Motor neuron (in vitro differentiated cells): Measurements from ENCODE around the gene TCHH. TPM values are rescaled to one million over a fixed set of nuclear protein-coding genes. Genes with fewer than 3 reads are reported as not detected.
"Not testable (repeated sequence)": the region's sequence is repeated elsewhere in the genome, so short reads cannot be mapped to it uniquely, and the experiment has no call there.

Experiments used
- ATAC-seq, 8 experiments: fragments of 200-7000 bp; cut with Tn5 transposase; replicated peaks in 6 of 8; 2 replicates each; pipeline ENCODE4 v1.8.0; 2021; ENCODE audit warnings: mild to moderate bottlenecking in 8 of 8, moderate library complexity in 8 of 8
- H3K27ac ChIP-seq, 2 donors: fragments of 250-450 bp; sonication (Bioruptor Pico); 2 replicates each; pipeline ENCODE4 v1.9.0; 2021; ENCODE audit warnings: antibody characterized with exemption in 2 of 2, mild to moderate bottlenecking in 2 of 2, moderate library complexity in 1 of 2
- H3K4me1 ChIP-seq, 2 donors: fragments of 250-450 bp; sonication (Bioruptor Pico); replicated peaks in 1 of 2; 2 replicates each; pipeline ENCODE4 v1.6.1; 2021; ENCODE audit warnings: antibody characterized with exemption in 2 of 2, mild to moderate bottlenecking in 2 of 2, moderate library complexity in 1 of 2
- H3K4me3 ChIP-seq, 5 donors: fragments of 250-450 bp; sonication (Bioruptor Pico); 2 replicates each; pipeline ENCODE4 v1.9.0; 2021; ENCODE audit warnings: antibody characterized with exemption in 5 of 5, mild to moderate bottlenecking in 5 of 5, moderate library complexity in 4 of 5
- WGBS, 10 experiments: fragments of 450-650 bp; shearing (Covaris generic); methylation state at CpG; one replicate each; pipeline ENCODE4 v1.0.0; 2022; 5-methylcytosine and 5-hydroxymethylcytosine counted together
- in situ Hi-C, 9 experiments: fragments of 400-800 bp; cut with MboI; loops; one replicate each; pipeline ENCODE4 v1.15.0; 2021; ENCODE audit warnings: low sequenced_read_pairs in 9 of 9, low pct_unique_long_range_greater_than_20kb in 2 of 9; ENCODE audit not compliant: unreplicated experiment in 9 of 9
- total RNA-seq, 8 experiments: library from RNA; unstranded; fragments of 300-600 nt; gene quantifications; 2 replicates each; pipeline versions ENCODE4 v1.2.3 to v1.2.4, GENCODE V29; 2022

The TCHH gene
- total RNA-seq, 8 experiments from 2014 or later = 0.07 to 2.9 (median 0.31) TPM

DNA sequence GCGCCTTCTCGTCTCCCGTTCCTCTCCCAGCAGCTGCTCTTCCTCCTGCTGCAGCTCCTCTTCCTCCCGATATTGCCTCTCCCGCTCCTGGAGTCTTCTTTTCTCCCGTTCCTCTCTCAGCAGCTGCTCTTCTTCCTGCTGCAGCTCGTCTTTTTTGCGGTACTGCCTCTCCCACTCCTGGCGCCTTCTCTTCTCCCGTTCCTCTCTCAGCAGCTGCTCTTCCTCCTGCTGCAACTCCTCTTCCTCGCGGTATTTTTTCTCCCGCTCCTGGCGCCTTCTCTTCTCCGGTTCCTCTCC is 5.3 kb downstream of the TCHH start:
- in situ Hi-C loops = no loop called here

DNA sequence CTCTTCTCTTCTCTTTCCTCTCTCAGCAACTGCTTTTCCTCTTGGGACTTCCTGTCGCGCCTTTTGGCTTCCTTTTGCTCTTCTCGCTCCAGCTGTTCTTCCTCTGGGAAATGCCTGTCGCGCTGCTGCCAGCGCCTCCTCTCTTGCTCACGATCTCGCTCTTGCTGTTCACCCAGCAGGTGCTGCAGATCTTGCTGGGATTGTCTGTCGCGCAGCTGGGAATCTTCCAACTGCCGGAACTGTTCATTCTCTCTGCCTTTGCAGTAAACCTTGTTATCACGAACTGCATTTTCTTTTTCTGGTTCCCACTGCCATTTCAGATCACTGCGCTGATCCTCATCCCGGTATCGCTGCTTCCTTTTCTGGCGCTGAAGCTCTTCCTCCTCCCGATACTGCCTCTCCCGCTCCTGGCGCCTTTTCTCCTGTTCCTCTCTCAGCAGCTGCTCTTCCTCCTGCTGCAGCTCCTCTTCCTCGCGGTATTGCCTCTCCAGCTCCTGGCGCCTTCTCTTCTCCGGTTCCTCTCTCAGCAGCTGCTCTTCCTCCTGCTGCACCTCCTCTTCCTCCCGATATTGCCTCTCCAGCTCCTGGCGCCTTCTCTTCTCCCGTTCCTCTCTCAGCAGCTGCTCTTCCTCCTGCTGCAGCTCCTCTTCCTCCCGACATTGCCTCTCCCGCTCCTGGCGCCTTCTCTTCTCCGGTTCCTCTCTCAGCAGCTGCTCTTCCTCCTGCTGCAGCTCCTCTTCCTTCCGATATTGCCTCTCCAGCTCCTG is 5.8 kb downstream of the TCHH start:
- in situ Hi-C loops = no loop called here

More for the DNA sequence above, 5.3 kb downstream of the TCHH start:
- ATAC-seq = no peak
- peak overlapping the region; percentile 26 to 45 (median 35) for H3K4me3 ChIP-seq
- 1 to 63% (median 7%) methylated on average over 8 to 15 of the region's 15 CpGs for WGBS, 10 experiments
- no peak overlapping the region for H3K27ac ChIP-seq
- H3K4me1 ChIP-seq = peaks cover 5 to 9% of the 10 kb centered on the region in 2 donors

DNA sequence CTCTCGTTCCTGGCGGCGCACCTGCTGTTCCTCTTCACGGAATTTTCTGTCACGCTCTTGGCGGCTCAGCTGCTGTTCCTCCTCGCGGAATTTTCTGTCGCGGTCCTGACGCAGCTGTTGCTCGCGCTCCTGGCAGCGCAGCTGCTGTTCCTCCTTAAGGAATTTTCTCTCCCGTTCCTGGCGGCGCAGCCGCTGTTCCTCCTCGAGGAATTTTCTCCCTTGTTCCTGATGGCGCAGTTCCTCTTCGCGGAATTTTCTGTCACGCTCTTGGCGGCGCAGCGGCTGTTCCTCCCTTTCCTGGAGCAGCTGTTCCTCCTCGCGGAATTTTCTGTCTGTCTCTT is 6.4 kb downstream of the TCHH start:
- WGBS, 10 experiments = 4 to 65% (median 24%) methylated on average over 3 to 28 of the region's 28 CpGs
- peak overlapping the region in 2 of 5 donors; percentile 38 to 45 for H3K4me3 ChIP-seq
- H3K27ac ChIP-seq = no peak overlapping the region
- ATAC-seq = no peak
- in situ Hi-C loops = no loop called here
- H3K4me1 ChIP-seq = peaks cover 5 to 9% of the 10 kb centered on the region in 2 donors

More for the DNA sequence above, 5.8 kb downstream of the TCHH start:
- no peak overlapping the region for H3K27ac ChIP-seq
- H3K4me3 ChIP-seq = peak overlapping the region in 3 of 5 donors; percentile 30 to 45 (median 38)
- no peak for ATAC-seq
- H3K4me1 ChIP-seq = peaks cover 5 to 9% of the 10 kb centered on the region in 2 donors
- 0 to 62% (median 8%) methylated on average over 17 to 31 of the region's 31 CpGs for WGBS, 10 experiments

DNA sequence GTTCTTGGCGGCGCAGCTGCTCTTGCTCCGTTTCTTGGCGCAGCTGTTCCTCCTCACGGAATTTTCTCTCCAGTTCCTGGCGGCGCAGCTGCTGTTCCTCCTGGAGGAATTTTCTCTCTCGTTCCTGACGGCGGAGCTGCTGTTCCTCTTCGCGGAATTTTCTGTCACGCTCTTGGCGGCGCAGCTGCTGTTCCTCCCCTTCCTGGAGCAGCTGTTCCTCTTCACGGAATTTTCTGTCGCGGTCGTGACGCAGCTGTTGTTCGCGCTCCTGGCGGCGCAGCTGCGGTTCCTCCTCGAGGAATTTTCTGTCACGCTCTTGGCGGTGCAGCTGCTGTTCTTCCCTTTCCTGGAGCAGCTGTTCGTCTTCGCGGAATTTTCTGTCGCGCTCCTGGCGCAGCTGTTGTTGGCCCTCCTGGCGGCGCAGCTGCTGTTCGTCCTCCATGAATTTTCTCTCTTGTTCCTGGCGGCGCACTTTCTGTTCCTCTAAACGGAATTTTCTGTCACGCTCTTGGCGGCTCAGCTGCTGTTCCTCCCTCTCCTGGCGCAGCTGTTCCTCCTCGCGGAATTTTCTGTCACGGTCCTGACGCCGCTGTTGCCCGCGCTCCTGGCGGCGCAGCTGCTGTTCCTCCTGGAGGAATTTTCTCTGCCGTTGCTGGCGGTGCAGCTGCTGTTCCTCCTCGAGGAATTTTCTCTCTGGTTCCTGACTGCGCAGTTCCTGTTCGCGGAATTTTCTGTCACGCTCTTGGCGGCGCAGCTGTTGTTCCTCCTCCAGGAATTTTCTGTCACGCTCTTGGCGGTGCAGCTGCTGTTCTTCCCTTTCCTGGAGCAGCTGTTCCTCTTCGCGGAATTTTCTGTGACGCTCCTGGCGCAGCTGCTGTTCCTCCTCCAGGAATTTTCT is 7.0 kb downstream of the TCHH start:
- H3K4me3 ChIP-seq = peak overlapping the region in 2 of 5 donors; percentile 38 to 45
- peaks cover 5 to 9% of the 10 kb centered on the region in 2 donors for H3K4me1 ChIP-seq
- 1 to 51% (median 16%) methylated on average over 6 to 66 of the region's 67 CpGs for WGBS, 10 experiments
- in situ Hi-C loops = no loop called here
- peak in 2 of 8 experiments; percentile 26 to 36 for ATAC-seq
- H3K27ac ChIP-seq = no peak overlapping the region

DNA sequence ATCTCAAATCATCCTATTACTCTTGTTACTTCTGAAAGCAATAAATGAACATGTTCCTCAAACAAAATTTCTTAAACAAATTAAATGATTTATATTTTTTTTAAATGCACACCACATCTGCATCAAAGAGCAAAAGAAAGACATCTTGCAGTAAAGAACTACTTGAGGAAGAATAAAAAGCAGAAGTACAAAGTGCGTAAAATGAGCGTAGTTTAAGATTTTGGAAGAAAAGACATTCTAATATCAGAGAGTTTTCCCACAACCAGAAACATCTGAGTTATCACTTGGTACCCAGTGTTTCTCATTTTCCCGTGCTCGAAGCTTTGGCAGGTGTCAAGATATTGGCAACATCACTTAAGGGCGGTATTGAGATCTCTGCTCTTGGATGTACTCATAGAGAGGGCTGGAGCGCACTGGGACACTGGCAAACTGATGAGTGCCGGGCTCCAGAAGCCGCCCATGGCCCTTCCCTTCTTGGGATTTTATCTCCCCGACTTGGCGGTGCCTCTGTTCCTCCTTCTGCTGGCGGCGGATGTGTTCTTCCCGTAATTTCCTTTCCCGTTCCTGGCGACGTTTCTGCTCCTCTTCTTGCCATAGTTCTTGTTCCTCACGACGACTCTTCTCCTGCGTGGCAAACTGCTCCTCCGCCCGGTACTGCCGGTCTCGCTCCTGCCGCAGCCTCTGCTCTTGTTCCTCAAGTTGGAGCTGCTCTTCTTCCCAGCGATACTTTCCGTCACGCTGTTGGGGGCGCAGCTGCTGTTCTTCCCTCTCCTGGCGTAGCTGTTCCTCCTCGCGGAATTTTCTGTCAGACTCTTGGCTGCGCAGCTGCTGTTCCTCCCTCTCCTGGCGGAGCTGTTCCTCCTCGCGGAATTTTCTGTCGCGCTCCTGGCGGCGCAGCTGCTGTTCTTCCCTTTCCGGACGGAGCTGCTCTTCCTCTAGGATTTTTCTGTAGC is 7.9 kb downstream of the TCHH start:
- whole genome bisulfite sequencing, 10 experiments = 11 to 53% (median 30%) methylated on average over 3 to 40 of the region's 41 CpGs
- peak overlapping the region in 2 of 5 donors; percentile 38 to 45 for H3K4me3 ChIP-seq

DNA sequence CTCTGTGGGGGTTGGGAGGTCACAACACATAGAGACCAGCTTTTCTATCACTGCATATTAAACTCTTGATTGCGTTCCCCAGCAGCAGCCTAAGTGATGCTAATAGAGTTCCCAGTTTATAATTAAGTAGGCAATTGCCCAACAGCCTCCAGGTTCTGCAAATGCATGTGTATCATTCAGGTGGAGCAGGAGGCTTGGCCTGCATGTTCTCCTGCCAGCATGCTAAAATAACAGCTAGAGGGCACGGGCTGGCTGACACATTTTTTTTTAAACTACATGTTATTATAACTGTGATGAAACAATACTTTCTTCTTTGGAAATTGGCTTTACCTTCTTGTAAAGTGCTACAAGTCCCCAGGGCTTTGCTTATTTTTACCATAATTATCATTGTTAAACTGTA is 10.4 kb downstream of the TCHH start:
- ATAC-seq = no peak
- no peak overlapping the region for H3K4me3 ChIP-seq
- in situ Hi-C loops = no loop called here
- WGBS, 10 experiments = 0 to 75% (median 29%) methylated on average over 1 to 2 of the region's 2 CpGs; no CpG with 5 or more reads in 1 of the 10 experiments
- H3K27ac ChIP-seq = no peak overlapping the region
- H3K4me1 ChIP-seq = no peaks in the 10 kb centered on the region

More for the DNA sequence above, 7.9 kb downstream of the TCHH start:
- peak in 3 of 8 experiments; percentile 5 to 36 (median 26) for ATAC-seq
- in situ Hi-C loops = no loop called here
- H3K4me1 ChIP-seq = peaks cover 0 to 2% of the 10 kb centered on the region in 2 donors
- H3K27ac ChIP-seq = no peak overlapping the region

DNA sequence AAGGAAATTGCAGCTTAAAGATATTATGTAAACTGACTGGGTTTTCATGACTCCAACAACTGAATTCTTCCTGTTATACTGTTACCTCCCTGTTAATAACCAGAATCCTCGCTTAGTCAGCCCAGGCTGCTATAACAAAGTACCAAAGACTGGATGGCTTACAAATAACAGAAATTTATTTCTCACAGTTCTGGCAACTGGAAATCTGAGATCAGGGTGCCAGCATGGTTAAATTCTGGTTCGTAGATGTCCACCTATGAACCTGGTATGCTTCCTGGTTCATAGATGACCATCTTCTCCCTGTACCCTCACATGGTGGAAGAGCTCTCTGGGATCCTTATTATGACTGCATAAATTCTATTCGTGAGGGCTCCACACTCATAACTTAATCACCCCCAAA is 18.3 kb downstream of the TCHH start:
- Histone ChIP-seq H3K4me3 (no peak overlapping the region), H3K27ac (no peak overlapping the region), H3K4me1 (no peaks in the 10 kb centered on the region)
- WGBS, 10 experiments = 10 to 100% (median 32%) methylated on average over 1 to 3 of the region's 3 CpGs
- in situ Hi-C loops = no loop called here
- no peak for ATAC-seq

DNA sequence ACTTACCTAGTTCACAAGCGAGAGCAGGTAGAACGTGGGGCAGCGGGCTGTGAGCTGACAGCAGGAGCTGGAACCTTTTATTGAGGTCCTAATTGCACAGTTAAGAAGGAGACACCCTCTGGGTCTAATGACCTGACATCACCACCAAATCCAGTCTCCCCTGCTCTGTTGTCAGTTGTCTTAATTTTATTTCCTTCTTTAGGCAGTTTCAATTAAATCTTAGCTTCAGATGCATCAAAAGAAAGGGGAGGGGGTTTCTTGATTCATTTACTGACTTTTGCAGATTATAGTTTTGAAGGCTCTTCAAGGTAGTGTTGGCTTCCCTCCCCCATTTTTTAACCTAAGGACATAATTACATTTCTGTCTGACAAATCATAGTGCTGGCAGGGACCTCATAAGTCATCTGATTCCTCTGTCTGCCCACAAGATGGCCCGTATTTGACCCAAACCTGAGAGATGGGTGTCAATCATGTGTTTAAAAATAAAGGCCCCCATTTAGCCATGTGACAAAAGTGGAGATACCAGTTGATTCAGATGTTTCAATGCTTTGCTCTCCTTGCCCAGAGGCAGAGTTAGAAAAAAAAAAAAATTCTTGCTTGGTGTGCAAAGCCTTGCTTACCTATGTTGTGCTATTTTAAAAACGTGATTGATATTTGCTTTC is 26.1 kb downstream of the TCHH start, which contains the start of gene TCHHL1:
Gene TCHHL1, minus strand, starts transcription at position 51 of the 661 bp plus-strand sequence. CDS start 921 bp downstream, outside the sequence.
- WGBS, 10 experiments = 21 to 78% (median 47%) methylated on average over 2 to 5 of the region's 5 CpGs; no CpG with 5 or more reads in 2 of the 10 experiments
- no peak for ATAC-seq
- in situ Hi-C loops = no loop called here
- no peaks in the 10 kb centered on the region for H3K4me1 ChIP-seq
- H3K27ac ChIP-seq = no peak within 1 kb of the TSS
- no peak within 1 kb of the TSS for H3K4me3 ChIP-seq

DNA sequence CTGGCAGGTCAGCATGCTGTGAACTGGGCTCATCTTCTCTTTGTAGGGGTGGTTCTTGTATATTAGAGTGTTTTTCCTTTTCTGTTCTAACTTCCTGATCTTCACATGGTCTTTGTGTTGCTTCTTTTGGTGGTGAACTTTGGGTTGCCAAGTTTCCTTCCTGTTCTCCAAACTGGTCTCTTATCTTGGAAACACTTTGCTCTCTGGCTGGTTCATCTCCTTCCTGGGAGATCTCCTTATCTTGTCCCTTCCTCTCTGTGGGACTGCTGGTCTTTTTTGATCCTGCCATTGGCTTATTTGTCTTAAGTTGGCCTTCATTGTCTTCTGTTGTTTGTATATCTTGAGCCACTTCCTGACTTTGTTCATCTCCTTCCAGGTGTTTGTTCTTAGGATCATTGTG is 28.5 kb downstream of the TCHH start:
- ATAC-seq = no peak
- no peak overlapping the region for H3K27ac ChIP-seq
- in situ Hi-C loops = no loop called here
- no peaks in the 10 kb centered on the region for H3K4me1 ChIP-seq
- no peak overlapping the region for H3K4me3 ChIP-seq

DNA sequence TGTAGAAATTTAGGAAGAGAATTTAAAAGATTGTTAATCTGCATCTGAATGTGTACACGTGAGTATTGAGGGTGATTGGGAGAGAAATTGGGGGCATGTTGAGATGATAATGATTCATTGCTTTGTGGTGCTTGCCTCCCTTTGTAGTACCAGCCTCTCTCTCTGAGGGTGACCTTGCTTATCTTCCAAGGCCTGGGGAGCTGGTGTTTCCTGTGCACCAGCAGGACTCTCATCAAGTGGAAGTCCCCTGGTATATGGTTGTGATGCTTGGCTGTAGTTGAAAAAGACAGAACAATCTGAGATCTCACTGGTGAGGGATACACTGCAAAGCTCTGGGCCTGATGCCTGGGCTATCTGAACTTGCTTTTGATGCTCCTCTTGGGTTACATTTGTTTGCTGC is 30.4 kb downstream of the TCHH start:
- Histone ChIP-seq H3K4me3 (no peak overlapping the region), H3K4me1 (no peaks in the 10 kb centered on the region), H3K27ac (no peak overlapping the region)
- in situ Hi-C loops = no loop called here
- no peak for ATAC-seq
- 0 to 29% (median 4%) methylated on average over 1 of the region's 1 CpG; no CpG with 5 or more reads in 2 of the 10 experiments for WGBS, 10 experiments

DNA sequence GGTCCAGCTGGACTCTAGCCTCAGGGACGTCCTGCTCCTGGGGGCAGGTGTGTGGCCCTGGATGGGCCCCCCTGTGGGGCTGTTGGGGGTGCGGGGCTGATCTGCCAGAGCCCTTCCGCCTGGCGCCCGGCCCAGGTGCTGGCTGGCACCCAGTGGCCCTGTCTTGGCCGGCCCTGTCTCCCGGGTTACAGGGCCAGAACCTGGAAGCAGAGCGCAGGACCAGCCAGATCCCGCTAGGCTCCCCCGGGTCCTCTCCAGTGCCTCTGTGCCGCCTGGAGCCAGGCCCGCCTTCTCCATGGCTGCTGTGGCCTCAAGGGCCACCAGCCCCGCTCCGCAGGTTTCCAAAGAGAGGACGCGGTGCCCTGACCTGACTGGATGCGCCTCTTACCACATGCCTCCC is 34.2 kb downstream of the TCHH start:
- H3K4me3 ChIP-seq, H3K4me1 ChIP-seq, ATAC-seq, in situ Hi-C loops, H3K27ac ChIP-seq: not testable (repeated sequence)
- WGBS, 10 experiments = 60 to 90% (median 70%) methylated on average over 1 to 4 of the region's 17 CpGs; no CpG with 5 or more reads in 6 of the 10 experiments

DNA sequence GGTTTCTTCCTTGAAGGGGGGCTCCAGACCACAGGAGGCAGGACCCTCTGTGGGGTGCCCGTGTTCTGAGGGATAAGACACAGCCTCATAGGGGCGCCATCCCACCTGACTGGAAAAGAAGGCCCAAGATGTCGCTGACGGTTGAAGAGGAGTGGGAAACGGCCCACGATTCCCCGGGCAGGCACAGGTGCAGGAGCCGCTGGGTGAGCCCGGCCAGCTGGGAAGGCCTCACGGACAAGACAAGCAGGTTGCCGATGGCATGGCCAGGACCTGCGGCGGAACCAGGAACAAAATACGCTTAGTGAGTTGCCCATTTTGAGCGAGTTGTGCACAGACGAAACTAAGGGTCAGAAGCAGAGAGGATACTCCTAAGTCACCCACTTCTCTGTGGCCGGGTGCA is 34.8 kb downstream of the TCHH start:
- H3K4me1 ChIP-seq, ATAC-seq, H3K27ac ChIP-seq, H3K4me3 ChIP-seq, in situ Hi-C loops: not testable (repeated sequence)
- WGBS, 10 experiments = 71 to 84% (median 74%) methylated on average over 3 to 12 of the region's 17 CpGs; no CpG with 5 or more reads in 6 of the 10 experiments
